DMS 273 (cell line): Measurements from ENCODE around the gene GATA3.
A peak's percentile ranks its signal among the peaks of the same experiment; 100 is the strongest.

Experiments
- DNase-seq: peaks from one replicate; lab custom pipeline; 2025; ENCODE audit not compliant: unreplicated experiment; lab: John Stamatoyannopoulos, UW

GATA3 gene

GRCh38 chr10:8050556-8051108 lies 3.9 kb upstream of the GATA3 start:
- DNase-seq = peak; percentile 64

DNA sequence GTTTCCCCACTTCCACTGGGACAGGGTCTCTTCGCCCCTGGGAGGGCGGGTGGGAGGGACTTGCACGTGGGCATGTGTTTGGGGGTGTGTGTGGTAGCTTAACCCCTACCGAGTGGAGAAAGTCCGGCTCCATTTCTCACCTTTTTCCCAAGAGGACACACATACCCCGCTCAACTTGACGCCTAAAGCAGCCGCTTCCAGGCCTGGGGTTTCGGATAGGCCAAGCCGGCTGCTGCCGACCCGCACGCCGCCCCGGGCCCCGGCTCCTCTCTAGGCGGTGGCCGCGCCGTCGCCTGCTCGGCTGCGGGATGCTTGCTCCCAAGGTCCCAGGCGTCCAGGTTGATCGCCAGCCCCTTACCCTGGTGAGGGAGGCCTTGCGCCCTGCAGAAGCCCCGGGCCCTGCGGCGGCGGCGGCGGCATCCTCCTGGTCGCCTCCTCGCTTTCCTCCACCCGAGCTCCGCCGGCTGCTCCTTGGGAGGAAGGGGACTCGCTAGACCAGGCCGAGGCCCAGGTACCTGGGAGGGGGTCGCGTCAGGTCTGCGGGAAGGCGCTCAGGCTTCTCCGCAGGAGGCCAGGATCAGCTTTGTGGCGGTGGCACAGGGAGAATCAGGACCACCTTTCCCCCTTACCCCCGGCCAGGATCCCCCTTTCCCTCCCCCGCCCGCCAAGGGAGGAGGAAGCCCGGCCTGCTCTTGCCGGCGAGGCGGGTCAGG lies 3.2 kb upstream of the GATA3 start:
- DNase-seq = peak; percentile 29

- DNase-seq = no peak
Observed at GRCh38 chr10:8051851-8052257, 2.6 kb upstream of the GATA3 start.

GRCh38 chr10:8052341-8052955 lies 2.0 kb upstream of the GATA3 start:
- no peak for DNase-seq

DNA sequence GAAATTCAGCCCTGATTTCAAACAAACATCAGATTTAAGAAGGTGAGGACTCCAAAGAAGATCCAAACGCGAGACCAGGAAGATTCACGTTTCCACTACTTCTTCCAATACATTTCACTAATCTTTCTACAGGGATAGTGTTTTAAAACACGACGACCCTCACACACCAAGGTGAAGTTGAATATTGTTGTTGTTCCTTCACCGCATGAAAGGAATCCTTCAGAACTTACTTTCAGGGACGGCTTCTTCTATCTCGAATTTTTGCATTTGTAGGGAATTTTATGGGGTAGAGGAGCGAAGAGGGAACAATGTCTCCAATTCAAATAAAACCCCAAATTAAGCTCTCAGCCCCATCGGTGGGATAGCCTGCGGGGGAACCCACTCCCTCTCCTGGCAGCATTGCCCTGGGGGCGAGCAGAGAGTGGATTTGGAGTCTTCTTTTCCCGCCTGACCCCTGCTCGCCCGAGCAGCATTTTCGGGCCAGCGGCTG lies 1.5 kb upstream of the GATA3 start:
- no peak for DNase-seq

DNA sequence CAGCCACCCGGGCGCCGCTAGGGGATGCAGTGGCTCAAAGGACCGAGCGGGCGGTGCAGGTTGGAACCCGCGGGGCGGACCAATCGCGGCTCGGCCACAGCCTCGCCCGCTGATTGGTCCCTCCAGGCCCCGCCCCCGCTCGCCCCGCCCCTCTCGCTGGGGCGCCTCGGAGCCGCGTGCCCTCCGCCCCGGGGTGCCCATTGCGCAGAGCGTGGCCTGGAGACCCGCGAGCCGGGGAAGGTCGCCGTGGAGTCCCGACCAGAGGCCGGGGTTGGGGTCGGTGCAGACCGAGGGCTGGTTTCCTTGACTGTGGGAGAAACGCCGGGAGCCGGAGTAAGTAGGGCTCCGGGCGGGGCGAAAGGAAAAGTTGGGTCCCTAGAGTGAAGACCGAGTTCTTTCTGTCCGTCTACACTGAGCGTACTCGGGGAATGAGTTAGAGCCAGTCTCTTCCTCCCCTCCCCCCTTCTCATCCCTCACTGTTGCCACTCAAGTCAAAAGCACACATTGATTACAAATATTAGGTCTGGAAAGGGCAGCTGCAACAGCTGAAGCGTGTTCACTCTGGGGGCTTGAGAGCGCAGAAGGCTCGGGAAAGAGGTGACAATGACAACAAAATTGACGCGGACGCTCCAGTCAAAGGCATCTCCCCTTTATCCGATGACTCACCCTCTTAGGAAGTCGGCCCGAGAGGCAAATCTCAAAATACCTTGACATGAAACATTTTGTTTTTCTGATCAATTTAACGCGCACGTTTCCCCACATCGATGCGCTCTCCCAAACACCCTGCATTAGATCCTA lies 843 bp upstream of the GATA3 start:
- DNase-seq = peak; percentile 91

GRCh38 chr10:8054244-8054493 lies 319 bp upstream of the GATA3 start:
- DNase-seq = peak; percentile 39

DNA sequence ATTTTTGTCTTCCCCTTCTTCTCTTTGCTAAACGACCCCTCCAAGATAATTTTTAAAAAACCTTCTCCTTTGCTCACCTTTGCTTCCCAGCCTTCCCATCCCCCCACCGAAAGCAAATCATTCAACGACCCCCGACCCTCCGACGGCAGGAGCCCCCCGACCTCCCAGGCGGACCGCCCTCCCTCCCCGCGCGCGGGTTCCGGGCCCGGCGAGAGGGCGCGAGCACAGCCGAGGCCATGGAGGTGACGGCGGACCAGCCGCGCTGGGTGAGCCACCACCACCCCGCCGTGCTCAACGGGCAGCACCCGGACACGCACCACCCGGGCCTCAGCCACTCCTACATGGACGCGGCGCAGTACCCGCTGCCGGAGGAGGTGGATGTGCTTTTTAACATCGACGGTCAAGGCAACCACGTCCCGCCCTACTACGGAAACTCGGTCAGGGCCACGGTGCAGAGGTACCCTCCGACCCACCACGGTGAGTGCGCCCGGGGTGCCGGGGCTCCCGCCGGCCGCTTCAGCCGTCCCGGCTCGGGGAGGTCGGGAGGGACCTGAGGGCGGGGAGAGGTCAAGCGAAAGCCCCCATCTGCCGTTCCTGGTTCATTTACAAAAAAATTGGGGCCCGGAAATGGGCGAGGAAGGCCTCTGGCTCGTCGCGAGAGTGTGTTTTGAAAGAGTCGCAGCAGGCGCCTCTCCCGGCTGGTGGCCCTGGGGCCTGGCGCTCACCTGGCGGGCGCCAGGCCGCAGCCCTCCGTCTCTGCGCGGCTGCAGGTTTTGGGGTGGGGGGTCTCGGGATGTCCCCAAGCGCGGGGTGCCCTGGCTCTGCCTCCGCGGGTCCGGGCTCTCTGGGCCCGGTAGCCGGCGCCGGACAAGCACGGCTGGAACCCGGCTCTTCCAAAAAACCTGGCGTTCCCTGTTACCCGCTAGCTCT lies 1.2 kb downstream of the GATA3 start:
- DNase-seq = no peak

GRCh38 chr10:8056378-8056777 lies 1.9 kb downstream of the GATA3 start:
- DNase-seq = no peak

DNA sequence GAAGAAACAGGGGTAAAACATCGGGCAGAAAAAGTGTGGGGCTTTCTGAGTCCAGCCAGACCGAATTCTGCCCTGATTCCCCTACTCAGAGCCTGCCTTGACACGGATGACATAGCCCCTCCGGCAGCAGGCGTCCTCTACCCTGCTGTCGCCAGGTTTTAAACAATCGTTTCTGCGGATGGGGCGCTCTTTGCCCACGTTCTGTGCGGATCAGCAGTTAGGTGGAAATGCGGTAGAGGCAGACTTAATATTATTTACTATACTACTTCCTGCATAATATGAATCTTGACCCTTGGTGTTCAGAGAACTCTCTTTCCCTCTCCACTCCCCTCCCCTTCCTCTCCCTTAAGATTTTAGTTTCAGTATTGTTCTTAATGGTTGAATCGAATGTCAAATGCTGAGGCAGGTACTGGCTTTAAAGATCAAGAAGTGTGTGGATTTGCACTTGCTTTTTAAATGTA lies 2.4 kb downstream of the GATA3 start:
- no peak for DNase-seq

- DNase-seq = no peak
Observed at GRCh38 chr10:8057636-8058273, 3.3 kb downstream of the GATA3 start.

DNA sequence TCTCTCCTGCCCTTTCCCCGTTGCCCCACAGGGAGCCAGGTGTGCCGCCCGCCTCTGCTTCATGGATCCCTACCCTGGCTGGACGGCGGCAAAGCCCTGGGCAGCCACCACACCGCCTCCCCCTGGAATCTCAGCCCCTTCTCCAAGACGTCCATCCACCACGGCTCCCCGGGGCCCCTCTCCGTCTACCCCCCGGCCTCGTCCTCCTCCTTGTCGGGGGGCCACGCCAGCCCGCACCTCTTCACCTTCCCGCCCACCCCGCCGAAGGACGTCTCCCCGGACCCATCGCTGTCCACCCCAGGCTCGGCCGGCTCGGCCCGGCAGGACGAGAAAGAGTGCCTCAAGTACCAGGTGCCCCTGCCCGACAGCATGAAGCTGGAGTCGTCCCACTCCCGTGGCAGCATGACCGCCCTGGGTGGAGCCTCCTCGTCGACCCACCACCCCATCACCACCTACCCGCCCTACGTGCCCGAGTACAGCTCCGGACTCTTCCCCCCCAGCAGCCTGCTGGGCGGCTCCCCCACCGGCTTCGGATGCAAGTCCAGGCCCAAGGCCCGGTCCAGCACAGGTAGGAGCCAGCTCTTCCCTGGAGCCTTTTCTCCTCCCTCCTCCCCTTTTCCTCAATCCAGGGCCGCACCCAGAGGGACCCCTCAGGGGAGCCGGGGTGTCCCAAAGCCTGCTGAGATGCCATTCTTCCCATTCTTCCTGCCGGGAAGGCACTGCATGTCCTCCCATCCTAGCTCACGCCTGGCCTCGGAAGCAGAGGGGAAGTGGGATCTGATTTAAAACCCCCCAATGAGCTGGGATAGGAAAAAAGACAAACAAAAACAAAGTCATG lies 4.0 kb downstream of the GATA3 start:
- DNase-seq = no peak

- no peak for DNase-seq
Observed at GRCh38 chr10:8059191-8059936, 4.9 kb downstream of the GATA3 start.

GRCh38 chr10:8060010-8060703 lies 5.7 kb downstream of the GATA3 start:
- no peak for DNase-seq

- DNase-seq = no peak
Observed at GRCh38 chr10:8060704-8061121, 6.2 kb downstream of the GATA3 start.

DNA sequence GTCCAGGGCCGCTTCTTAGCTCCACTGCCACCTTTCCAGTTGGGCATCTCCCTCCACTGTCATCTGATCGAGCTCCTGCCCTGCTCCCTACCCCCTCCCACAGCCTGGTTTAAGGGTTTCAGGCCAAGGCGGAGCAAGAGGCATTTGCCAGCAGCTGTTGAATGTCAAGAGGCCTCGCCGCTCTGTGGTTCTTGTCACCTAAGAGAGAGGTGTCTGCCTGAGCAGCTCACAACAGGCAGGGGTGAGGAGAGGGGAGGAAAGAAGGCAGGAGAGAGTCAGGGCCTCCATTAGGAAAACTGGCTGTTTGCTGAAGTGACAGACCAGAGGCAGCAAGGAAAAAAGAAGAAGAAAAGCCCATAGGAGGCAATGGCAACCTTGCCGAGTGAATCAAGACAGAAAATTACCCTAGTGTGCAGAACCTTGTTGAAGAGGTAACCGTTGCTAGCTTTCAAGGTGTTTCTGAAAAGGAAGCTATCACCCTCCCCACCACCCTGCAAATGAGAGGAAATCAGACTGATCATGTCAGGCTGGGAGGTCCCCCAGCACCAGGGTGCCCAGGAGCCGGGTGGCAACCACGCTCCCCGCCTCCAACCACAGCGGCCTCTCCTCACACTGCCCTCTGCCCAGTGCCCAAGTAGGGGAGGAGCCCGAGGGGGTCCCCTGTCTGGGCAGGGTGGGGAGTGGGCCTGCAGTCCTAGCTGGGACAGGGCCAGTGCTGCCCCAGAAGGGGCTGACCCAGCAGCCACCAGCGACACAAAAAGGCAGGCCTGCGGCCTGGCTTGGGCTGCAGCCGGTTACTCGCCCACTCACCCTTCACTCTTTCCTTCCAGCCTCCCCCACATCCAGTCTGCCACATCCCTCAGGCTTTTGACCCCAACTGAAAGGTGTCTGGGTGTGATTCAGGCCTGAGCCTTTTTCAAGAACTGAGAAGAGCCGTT lies 7.1 kb downstream of the GATA3 start:
- DNase-seq = no peak
